ENCODE results near the gene SLC6A1.

The SLC6A1 gene

DNA sequence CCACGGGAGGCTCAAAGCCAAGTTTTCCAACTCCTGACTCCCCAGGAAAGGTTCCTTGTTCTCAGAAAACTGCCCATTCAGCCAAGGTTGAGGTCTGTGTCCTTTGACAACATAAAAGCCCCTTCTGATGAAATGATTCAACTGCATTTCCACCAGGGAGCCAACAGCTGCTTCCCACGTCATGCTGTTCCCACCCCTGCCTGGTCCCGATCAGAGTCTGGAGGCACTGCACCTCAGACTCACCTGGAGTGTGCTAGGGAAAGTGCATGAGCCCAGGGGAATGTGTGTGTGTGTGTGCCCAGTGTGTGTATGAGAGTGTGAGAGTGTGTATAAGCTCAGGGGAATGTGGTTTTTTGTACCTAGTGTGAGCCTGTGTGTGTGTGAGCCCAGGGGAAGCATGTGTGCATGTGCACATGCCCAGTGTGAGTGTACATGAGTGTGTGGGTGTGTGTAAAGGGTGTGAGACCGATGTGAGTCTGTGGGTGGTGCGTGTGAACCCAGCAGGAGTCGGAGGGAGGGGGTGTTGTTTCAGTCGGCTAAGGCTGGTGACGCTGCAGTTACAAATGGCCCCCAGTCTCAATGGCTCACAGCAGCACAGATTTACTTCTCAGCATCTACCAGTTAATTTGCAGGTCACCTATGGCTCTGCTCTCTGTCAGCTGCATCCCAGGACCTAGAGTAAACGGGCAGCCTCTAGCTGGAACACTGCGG is 20.3 kb upstream of the SLC6A1 start:
- DNase-seq: no peak

GRCh38 chr3:10973046-10973595 is 19.4 kb upstream of the SLC6A1 start:
- no peak for DNase-seq

GRCh38 chr3:10974131-10974530 is 18.4 kb upstream of the SLC6A1 start:
- no peak for DNase-seq

- DNase-seq: no peak
These were observed 17.7 kb upstream of the SLC6A1 start for GRCh38 chr3:10974746-10975375.

DNA sequence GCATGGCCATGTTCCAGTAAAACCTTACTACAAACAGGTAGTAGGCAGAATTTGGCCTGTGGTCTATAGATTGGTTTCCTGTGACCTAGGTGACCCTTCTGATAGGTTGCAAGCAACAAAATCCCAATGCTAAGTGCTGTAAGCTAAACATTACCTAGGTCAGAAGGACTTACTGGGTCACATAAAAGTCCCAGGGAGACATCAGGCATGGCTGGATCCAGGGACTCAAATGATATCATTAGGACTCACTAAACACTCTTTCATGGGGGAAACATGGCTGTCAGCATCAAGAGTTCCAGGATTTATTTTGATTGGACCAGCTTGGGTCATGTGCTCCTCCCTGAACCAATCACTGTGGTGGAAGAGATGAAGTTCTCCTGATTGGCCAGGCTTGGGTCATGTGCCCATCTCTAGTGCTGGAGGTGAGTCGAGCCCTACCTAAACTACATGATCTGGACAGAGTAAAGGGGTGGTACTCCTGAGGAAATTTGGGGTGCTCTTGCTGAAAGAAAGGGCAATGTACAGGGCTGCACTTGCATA is 16.8 kb upstream of the SLC6A1 start:
- no peak for DNase-seq

DNA sequence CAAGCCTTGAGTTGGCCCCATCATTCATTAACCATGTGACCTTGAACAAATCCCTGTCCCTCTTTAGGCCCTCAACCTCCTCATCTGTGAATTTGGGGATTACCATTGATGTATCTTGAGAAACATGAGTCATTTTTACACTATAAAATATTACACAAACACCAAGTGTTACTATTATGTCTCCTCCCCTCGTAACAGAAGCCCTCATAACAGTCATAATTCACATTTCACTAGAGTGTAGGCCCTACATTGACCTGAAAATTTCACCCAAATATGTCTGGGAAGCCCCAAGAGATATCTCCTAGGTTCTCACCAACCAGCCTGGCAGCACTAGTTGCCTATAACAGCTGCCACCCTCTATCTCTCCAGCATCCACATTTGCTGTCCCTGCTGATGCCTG is 15.8 kb upstream of the SLC6A1 start:
- no peak for DNase-seq

GRCh38 chr3:10977892-10978510 is 14.5 kb upstream of the SLC6A1 start:
- no peak for DNase-seq

DNA sequence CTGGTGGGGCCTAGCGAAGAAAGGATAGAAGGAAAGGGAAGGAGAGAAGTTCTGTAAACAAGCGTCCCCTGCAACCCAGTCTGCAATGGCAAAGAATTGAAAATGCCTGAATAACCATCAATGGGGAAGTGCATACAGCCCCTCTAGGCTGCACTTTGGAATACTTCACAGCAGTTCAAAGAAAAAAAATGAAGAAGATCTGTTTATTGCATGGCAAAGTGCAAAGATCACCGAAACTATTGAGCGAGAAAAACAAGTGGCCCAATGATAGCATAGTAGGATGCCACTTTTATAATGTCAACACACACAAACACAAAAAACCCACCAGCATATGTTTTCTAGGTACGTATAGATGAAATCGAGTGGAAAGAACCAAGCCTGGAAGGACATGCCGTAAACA is 13.6 kb upstream of the SLC6A1 start:
- DNase-seq: no peak

DNA sequence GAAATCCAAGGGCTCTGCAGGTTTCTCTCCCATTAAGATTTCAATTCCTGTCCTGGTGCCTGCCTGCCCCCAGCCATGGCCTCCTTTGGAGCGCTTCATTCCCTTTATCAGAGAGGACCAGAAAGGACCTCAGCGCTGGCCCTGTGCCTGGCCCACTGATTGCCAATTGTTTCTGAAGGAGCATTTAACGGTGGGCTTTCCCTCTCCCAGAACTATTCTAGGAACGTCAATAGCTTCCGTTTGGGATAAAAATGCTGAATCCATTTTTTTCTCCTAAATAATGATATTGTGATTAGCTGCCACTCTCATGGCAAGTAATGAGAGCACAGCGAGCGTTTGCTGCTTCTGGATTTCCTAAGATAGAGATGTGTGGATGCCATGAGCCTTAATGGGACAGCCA is 12.2 kb upstream of the SLC6A1 start:
- no peak for DNase-seq

- DNase-seq: no peak
These were observed 11.5 kb upstream of the SLC6A1 start for GRCh38 chr3:10981031-10981430.

- DNase-seq: no peak
These were observed 10.6 kb upstream of the SLC6A1 start for GRCh38 chr3:10981961-10982360.

DNA sequence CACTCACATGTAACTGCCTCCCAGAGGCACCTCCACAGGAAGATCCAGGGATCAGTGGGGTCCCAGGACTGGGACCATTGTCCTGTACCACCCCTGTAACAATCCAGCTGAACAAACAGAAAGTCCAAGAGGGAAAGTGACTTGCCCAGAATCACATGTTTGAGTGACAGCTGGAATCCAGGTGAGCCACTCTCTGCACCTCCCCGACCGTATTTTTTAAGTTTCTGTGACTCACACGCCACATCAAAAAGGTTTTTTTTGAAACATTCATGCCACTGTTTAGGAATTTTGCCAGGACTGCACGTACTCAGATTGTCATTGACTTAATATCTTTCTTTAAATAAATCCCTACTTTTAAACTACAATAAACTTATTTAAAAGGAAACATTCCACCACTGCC is 9.8 kb upstream of the SLC6A1 start:
- DNase-seq: no peak

DNA sequence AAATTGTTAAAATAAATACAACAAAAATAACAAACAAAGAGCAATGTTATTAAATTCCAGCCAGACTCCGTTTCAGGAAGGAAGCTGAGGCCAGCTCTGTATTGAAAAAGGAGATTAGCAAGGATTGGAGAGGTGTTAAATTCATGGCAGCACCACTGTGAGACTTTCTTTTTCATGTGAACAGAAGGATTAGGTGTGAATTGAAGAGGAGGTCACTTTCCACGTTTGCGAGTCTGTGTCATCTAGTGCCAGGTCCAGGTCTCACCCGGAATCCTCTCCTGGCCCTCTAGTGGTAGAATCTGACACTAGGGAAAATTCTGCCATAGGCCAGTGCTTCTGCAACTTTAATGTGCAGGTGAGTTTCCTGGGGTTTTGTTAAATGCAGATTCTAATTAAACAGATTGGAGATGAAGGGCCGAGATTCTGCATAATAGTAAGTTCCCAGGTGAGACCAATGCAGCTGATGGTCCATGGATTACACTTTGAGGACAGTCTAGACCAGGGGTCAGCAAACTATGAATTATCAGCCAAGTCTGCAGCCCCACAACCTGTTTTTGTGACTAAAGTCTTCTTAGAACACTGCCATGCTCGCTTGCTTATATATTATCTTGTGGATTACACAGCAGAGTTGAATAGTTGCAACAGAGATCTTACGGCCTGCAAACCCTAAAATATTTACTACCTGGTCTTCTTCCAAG is 9.2 kb upstream of the SLC6A1 start:
- DNase-seq: peak in 1 of 2 experiments; percentile 33

DNA sequence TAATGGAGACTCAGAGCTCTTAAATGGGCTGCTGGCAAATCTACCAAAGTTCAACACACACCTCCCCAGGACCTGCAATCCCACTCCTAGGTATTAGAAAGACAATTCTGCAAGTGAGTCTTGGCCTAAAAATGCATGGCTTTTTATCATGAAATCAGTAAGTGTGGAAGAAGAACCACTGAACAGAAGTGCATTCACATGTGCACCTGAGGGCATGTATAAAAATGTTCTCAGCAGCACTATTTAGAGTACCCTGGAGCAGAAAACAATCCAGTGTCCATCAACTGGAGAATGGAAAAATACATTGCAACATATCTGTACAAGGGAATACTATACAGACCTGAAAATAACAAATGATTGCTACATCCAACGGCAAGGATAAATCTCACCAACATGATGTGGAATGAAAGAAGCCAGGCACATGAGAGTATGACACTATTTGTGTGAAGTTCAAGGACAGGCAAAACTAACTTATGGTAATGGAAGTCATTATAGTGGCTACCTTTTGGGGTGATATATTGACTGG is 8.1 kb upstream of the SLC6A1 start:
- no peak for DNase-seq

- DNase-seq: no peak
These were observed 7.4 kb upstream of the SLC6A1 start for GRCh38 chr3:10985181-10985580.

- no peak for DNase-seq
These were observed 6.0 kb upstream of the SLC6A1 start for GRCh38 chr3:10986592-10986991.

- no peak for DNase-seq
These were observed 4.4 kb upstream of the SLC6A1 start for GRCh38 chr3:10988001-10988665.

GRCh38 chr3:10988991-10989484 is 3.5 kb upstream of the SLC6A1 start:
- DNase-seq: no peak

DNA sequence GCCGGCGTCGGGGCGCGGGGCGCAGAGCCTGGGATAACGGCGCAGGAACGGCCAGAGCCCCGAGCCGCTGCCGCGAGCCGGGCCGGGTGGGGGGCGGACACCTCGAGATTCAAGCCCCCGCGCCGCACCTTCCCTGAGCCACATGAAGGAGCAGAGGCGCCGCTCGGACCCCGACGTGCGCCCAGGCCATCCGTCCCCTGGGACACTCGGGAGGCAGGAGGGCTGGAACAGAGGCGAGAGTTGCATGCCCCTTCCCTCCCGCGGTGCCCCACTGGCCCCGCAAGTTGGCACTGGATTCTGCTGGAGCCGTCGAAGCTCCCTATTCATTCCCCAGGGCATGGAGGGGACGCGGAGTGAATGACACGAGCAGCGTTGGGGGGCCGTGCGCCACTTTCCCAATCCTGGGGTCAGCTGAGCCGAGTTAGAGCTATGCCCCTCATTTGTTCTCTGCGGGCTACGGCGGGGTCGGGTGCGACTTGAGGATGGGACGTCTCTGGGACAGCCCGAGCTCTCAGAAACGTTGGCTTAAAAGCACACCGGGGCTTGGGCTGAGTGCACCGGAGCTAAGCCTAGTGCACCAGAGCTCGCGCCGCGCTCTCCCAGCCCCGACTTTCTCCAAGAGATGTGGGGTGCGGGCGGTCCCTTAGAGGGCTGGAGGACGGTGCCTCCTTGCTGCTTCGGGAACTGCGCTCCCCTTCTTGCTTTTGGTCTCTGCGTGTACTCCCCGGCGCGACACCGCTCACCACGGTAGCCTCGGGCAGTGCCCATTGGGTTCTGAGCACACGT is 588 bp downstream of the SLC6A1 start:
- DNase-seq: no peak

DNA sequence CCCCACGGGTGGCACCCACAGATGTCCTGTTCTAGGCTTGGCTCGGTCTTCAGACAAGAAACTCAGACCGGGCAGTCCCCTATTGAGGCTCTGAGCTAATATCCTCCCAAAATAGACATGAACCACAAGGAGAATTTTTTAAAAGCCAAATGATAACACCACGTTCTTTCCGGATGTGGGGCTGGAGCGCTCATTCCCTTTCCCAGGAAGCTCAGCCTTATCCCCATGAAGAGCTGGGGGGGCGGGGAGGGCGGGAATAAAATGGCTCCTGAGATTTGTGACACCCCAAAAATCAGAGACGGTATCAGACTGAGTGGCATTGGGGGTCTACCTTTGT is 1.1 kb downstream of the SLC6A1 start:
- no peak for DNase-seq

DNA sequence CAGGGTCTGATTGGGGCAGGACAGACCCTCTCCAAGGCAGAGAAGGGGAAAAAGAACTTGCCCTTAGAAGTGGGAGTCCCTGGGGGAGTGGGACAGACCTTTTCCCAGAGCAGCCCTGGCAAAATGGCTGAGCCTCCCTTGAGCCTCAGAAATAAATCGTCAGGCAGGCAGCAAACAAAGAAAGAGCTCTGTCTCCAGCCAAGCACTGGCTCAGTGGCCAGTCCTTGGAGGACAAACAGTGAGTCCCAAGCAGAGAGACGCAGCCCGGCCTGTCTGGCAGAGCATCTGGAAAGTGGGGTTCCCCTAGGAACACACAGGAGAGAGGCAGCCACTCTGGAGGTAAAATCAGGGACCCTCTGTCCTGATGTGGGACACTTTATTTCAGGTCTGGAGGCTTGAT is 1.8 kb downstream of the SLC6A1 start:
- no peak for DNase-seq

GRCh38 chr3:10995871-10996270 is 3.3 kb downstream of the SLC6A1 start:
- no peak for DNase-seq

Measured in Kasumi-1 (cell line).